ENCODE data around the gene S100A8.

S100A8 gene

DNA sequence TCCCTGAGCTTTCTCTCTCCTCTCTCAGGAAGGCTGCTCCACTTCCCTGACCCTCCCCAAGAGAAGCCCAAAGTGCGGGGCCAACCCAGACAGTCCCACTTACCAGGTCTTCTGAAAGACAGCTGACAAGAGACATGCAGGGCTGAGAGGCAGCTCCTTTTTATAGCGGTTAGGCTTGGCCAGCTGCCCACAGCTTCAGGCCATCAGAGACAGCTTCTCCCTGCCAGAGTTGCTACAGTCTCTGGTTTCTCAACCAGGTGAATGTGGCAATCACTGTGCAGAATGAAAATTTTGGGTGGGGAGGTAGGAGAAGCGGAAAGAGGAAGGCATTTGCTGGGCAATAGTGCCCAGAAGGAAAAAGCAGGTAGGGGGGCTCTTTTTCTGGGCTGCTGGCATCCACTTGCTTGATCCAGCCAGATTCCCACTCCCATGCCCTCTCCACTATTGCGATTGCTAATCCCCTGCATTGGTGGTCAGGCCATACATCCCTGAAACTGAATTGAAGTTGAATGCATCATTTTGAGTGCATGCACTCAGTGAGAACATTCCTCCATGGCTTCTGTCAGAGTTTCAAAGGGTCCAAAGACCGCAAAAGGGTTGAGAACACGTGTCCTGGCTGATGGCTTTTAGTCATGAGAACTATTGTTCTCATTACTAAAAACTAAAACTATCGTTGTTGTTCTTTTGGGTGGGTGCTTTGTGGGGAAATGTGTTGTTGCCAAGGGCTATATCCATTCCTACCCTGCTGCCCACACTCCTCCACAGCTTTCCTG lies at the start of gene S100A8:
S100A8 (minus strand) TSS at position 136 of the 773 bp plus-strand sequence. CDS start 538 bp downstream, outside the sequence.
- no peak within 1 kb of the TSS for H3K27ac ChIP-seq (ENCODE audit: low read depth, low read length)
- no peaks in the 10 kb centered on the region for H3K4me1 ChIP-seq (ENCODE audit: control insufficient read depth in 1 of 2, insufficient read depth in 2 of 2, low read length in 2 of 2)
- H3K9me3 ChIP-seq (ENCODE audit: control insufficient read depth in 1 of 2, low read length in 2 of 2), result no peaks in the 10 kb centered on the region
- no peak within 1 kb of the TSS for H3K9ac ChIP-seq (ENCODE audit: low read depth in 1 of 2, low read length in 2 of 2)
- H3K36me3 ChIP-seq (ENCODE audit: control insufficient read depth in 1 of 2, insufficient read depth in 2 of 2, low read length in 2 of 2), result no peaks in the 10 kb centered on the region
- no peak within 1 kb of the TSS for H3K4me3 ChIP-seq (ENCODE audit: low read depth in 1 of 2, low read length in 2 of 2)
- peaks cover 0 to 3% of the 10 kb centered on the region in 2 donors for H3K27me3 ChIP-seq (ENCODE audit: control insufficient read depth in 1 of 2, insufficient read depth in 2 of 2, low read length in 2 of 2)

DNA sequence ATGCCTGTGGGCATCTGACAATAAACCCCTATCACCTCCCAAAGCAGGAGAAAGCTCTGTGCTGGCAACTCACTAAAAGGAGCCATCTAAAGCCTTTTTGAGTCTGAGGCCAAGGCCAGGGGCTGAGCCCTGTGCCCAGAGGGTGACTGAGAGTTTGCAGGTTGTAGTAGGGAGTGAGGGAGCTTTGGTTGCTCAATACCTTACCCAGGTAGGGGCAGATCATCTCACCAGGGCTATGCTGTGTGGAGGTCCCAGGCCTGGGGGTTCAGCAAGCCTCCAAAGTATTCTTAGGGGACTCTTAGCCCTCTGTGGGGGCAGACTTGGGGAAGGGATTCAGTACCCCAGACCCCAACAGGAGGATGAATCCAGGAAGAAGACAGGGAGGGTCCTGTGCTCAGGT lies 48.4 kb upstream of the S100A8 start:
- no peak overlapping the region for H3K9ac ChIP-seq (ENCODE audit: low read depth in 1 of 2, low read length in 2 of 2)
- no peak overlapping the region for H3K27ac ChIP-seq (ENCODE audit: low read depth, low read length)
- no peak overlapping the region for H3K4me3 ChIP-seq (ENCODE audit: low read depth in 1 of 2, low read length in 2 of 2)
- no peaks in the 10 kb centered on the region for H3K9me3 ChIP-seq (ENCODE audit: control insufficient read depth in 1 of 2, low read length in 2 of 2)
- no peaks in the 10 kb centered on the region for H3K4me1 ChIP-seq (ENCODE audit: control insufficient read depth in 1 of 2, insufficient read depth in 2 of 2, low read length in 2 of 2)
- peaks cover 5 to 7% of the 10 kb centered on the region in 2 donors for H3K27me3 ChIP-seq (ENCODE audit: control insufficient read depth in 1 of 2, insufficient read depth in 2 of 2, low read length in 2 of 2)
- H3K36me3 ChIP-seq (ENCODE audit: control insufficient read depth in 1 of 2, insufficient read depth in 2 of 2, low read length in 2 of 2), result no peaks in the 10 kb centered on the region

DNA sequence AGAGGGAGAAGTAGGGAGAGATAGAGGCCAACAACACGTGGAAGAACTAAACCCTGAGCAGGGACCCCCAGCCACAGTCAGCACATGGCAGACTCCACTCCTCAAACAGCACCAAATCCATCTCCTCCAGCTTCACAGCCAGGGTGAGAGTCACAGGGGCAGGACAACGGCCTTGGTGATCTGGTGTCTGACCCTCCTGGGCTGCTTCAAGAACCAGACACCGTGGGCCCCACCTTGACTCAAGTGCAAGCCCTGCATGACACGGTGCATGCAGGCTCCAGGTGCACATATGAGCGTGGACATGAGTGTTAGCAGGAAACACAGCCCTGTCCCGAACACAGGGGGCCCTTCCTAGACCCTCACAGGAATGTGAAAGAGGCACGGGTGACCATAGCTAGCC lies 47.7 kb upstream of the S100A8 start:
- no peak overlapping the region for H3K9ac ChIP-seq (ENCODE audit: low read depth in 1 of 2, low read length in 2 of 2)
- peaks cover 2 to 5% of the 10 kb centered on the region in 2 donors for H3K27me3 ChIP-seq (ENCODE audit: control insufficient read depth in 1 of 2, insufficient read depth in 2 of 2, low read length in 2 of 2)
- no peaks in the 10 kb centered on the region for H3K4me1 ChIP-seq (ENCODE audit: control insufficient read depth in 1 of 2, insufficient read depth in 2 of 2, low read length in 2 of 2)
- H3K4me3 ChIP-seq (ENCODE audit: low read depth in 1 of 2, low read length in 2 of 2), result no peak overlapping the region
- H3K36me3 ChIP-seq (ENCODE audit: control insufficient read depth in 1 of 2, insufficient read depth in 2 of 2, low read length in 2 of 2), result no peaks in the 10 kb centered on the region
- no peak overlapping the region for H3K27ac ChIP-seq (ENCODE audit: low read depth, low read length)
- no peaks in the 10 kb centered on the region for H3K9me3 ChIP-seq (ENCODE audit: control insufficient read depth in 1 of 2, low read length in 2 of 2)

DNA sequence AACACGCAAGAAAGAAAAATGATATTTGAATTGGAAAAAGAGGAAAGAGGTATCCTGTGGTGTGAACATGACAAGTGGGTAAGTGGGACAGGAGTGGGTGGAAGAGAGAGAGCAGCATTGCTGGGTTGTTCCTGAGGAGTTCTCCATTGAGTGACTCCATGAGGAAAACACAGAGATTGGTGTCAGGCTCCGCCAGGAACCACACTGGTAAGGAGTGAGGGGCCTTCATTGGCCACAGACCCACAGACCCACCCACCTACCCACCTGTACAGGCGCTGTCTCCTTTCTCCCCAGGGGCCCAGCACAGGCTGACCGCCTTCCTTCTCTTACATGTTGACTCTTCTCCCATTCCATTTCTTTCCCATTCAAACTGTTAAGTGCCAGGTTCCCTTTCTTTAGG lies 46.4 kb upstream of the S100A8 start:
- no peak overlapping the region for H3K9ac ChIP-seq (ENCODE audit: low read depth in 1 of 2, low read length in 2 of 2)
- H3K27me3 ChIP-seq (ENCODE audit: control insufficient read depth in 1 of 2, insufficient read depth in 2 of 2, low read length in 2 of 2), result peaks cover 2 to 5% of the 10 kb centered on the region in 2 donors
- no peaks in the 10 kb centered on the region for H3K36me3 ChIP-seq (ENCODE audit: control insufficient read depth in 1 of 2, insufficient read depth in 2 of 2, low read length in 2 of 2)
- no peaks in the 10 kb centered on the region for H3K9me3 ChIP-seq (ENCODE audit: control insufficient read depth in 1 of 2, low read length in 2 of 2)
- H3K4me3 ChIP-seq (ENCODE audit: low read depth in 1 of 2, low read length in 2 of 2), result no peak overlapping the region
- no peaks in the 10 kb centered on the region for H3K4me1 ChIP-seq (ENCODE audit: control insufficient read depth in 1 of 2, insufficient read depth in 2 of 2, low read length in 2 of 2)
- no peak overlapping the region for H3K27ac ChIP-seq (ENCODE audit: low read depth, low read length)

DNA sequence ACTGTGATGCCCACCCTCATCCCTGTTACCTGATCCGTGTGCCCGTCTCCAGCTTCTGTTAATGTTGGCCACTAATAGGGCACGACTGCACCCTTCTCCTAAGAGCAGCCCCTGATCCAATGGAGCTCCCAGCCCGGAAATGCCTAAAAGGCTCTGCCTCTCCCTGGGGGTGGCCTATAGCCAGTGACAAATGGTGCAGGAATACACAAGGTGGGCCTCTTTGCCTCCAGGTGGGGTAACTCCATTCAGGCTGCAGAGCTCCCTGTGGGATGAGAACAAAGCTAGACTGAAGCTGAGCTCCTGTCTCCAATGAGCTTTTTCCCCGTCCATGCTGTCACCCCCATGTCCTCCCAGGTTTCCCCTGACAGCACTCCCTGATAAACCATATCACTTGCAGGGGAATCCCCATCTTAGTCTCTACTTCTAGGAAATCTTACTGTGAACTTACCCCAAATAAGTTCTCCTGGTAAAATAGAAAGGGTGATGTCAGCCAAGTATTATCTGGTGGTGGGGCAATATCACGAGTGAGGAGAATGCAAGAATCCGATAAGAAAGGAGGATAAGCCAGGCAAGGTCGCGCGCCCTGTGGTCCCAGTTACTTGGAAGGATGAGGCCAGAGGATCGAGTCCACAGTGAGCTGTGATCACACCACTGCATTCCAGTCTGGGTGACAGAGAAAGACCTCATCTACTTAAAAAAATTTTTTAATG lies 44.0 kb upstream of the S100A8 start:
- Histone ChIP-seq H3K9ac (ENCODE audit: low read depth in 1 of 2, low read length in 2 of 2) (no peak overlapping the region), H3K36me3 (ENCODE audit: control insufficient read depth in 1 of 2, insufficient read depth in 2 of 2, low read length in 2 of 2) (no peaks in the 10 kb centered on the region), H3K4me1 (ENCODE audit: control insufficient read depth in 1 of 2, insufficient read depth in 2 of 2, low read length in 2 of 2) (no peaks in the 10 kb centered on the region), H3K4me3 (ENCODE audit: low read depth in 1 of 2, low read length in 2 of 2) (no peak overlapping the region), H3K27ac (ENCODE audit: low read depth, low read length) (no peak overlapping the region), H3K9me3 (ENCODE audit: control insufficient read depth in 1 of 2, low read length in 2 of 2) (no peaks in the 10 kb centered on the region), H3K27me3 (ENCODE audit: control insufficient read depth in 1 of 2, insufficient read depth in 2 of 2, low read length in 2 of 2) (peaks cover 5% of the 10 kb centered on the region in 2 donors)

DNA sequence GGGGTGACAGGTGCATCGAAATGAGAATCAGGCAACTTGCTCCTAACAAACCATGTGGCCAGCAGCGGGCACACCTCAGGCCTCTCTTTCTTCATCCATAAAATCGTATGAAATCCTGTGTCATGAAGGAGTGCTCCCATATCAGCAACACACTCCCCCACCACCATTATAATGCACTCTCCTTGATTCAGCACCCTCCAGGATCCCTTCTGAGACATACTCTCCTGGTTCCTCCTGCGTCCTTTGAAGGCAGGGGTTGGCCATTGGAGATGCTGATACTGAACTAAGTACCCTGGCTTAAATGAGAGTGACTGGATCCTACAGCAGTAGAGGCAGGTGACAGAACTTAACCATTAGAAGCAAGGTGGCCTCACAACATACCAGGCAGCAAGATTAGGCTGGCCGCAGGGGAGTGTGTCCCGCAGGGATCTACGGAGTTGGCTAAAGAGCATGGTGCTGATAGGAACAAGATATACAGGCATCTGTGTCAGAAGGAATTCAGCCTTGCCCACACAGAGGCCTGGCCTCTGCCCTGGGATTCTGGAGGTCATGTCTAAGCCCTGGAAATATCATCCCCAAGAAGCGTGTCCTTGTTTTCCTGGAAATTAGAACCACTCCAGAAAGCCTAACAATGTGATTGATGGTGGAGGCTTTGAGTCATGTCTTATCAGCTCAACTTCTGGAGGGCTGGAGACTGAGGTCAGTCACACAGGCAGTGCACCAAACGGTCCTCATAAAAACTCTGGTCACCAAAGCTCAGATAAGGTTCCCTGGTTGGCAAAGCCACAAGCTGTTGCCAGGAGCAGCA lies 42.2 kb upstream of the S100A8 start:
- peaks cover 4 to 5% of the 10 kb centered on the region in 2 donors for H3K27me3 ChIP-seq (ENCODE audit: control insufficient read depth in 1 of 2, insufficient read depth in 2 of 2, low read length in 2 of 2)
- H3K36me3 ChIP-seq (ENCODE audit: control insufficient read depth in 1 of 2, insufficient read depth in 2 of 2, low read length in 2 of 2), result no peaks in the 10 kb centered on the region
- no peaks in the 10 kb centered on the region for H3K4me1 ChIP-seq (ENCODE audit: control insufficient read depth in 1 of 2, insufficient read depth in 2 of 2, low read length in 2 of 2)
- no peaks in the 10 kb centered on the region for H3K9me3 ChIP-seq (ENCODE audit: control insufficient read depth in 1 of 2, low read length in 2 of 2)
- no peak overlapping the region for H3K4me3 ChIP-seq (ENCODE audit: low read depth in 1 of 2, low read length in 2 of 2)
- H3K9ac ChIP-seq (ENCODE audit: low read depth in 1 of 2, low read length in 2 of 2), result no peak overlapping the region
- no peak overlapping the region for H3K27ac ChIP-seq (ENCODE audit: low read depth, low read length)

DNA sequence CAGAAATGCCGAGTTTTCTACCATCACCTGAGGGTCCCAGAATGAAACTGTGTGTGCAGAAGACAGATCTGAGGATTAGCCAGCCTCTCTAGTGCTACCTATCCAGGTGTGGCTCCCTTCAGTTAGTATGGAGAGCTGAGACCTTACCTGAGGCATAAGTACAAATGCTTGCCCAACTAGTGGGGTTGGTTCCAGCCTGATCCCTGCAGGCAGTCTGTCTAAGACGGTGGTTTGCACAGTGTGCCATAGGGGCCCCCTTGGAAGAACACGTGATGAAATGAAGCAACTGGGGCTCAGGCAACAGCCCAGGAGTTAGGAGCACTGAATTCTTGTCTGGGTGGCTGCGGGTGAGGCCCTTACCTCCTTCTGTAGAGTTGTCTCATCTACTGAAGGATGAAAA lies 41.1 kb upstream of the S100A8 start:
- Histone ChIP-seq H3K9ac (ENCODE audit: low read depth in 1 of 2, low read length in 2 of 2) (no peak overlapping the region), H3K27ac (ENCODE audit: low read depth, low read length) (no peak overlapping the region), H3K36me3 (ENCODE audit: control insufficient read depth in 1 of 2, insufficient read depth in 2 of 2, low read length in 2 of 2) (no peaks in the 10 kb centered on the region), H3K4me3 (ENCODE audit: low read depth in 1 of 2, low read length in 2 of 2) (no peak overlapping the region), H3K9me3 (ENCODE audit: control insufficient read depth in 1 of 2, low read length in 2 of 2) (no peaks in the 10 kb centered on the region), H3K4me1 (ENCODE audit: control insufficient read depth in 1 of 2, insufficient read depth in 2 of 2, low read length in 2 of 2) (no peaks in the 10 kb centered on the region), H3K27me3 (ENCODE audit: control insufficient read depth in 1 of 2, insufficient read depth in 2 of 2, low read length in 2 of 2) (peaks cover 0 to 5% of the 10 kb centered on the region in 2 donors)

DNA sequence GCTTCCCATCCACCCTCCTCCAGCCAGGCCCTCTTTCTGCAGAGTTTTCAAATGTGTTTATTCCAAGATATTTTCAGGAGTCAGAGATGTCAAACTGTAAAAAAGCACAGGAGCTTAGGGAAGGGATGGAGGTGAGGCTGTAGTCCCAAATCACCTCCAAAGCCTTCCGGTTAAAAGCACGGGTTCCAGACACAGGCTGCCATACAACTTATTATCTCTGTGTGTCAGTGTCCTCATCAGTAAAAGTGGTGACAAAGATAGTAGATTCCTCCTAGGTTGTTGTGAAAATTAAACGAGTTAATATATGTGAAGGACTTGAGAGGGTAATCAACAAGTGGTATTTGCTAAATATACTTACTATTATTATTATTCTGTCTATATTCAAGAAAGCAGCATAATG lies 40.6 kb upstream of the S100A8 start:
- H3K27ac ChIP-seq (ENCODE audit: low read depth, low read length), result no peak overlapping the region
- no peaks in the 10 kb centered on the region for H3K36me3 ChIP-seq (ENCODE audit: control insufficient read depth in 1 of 2, insufficient read depth in 2 of 2, low read length in 2 of 2)
- H3K9me3 ChIP-seq (ENCODE audit: control insufficient read depth in 1 of 2, low read length in 2 of 2), result no peaks in the 10 kb centered on the region
- no peak overlapping the region for H3K9ac ChIP-seq (ENCODE audit: low read depth in 1 of 2, low read length in 2 of 2)
- H3K4me3 ChIP-seq (ENCODE audit: low read depth in 1 of 2, low read length in 2 of 2), result no peak overlapping the region
- no peaks in the 10 kb centered on the region for H3K4me1 ChIP-seq (ENCODE audit: control insufficient read depth in 1 of 2, insufficient read depth in 2 of 2, low read length in 2 of 2)
- peaks cover 0 to 5% of the 10 kb centered on the region in 2 donors for H3K27me3 ChIP-seq (ENCODE audit: control insufficient read depth in 1 of 2, insufficient read depth in 2 of 2, low read length in 2 of 2)

DNA sequence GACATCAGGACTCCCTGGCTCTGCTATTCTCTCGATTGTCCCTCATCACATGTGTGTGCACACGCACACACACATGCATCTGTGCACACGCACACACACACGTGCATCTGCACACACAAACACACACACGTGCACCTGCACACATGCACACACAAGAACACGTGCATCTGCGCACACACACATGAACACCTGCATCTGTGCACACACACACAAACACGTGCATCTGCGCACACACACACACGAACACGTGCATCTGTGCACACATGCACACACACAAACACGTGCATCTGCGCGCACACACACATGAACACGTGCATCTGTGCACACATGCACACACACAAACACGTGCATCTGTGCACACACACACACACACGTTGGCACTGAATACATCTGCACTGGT lies 40.1 kb upstream of the S100A8 start:
- H3K4me1 ChIP-seq (ENCODE audit: control insufficient read depth in 1 of 2, insufficient read depth in 2 of 2, low read length in 2 of 2), result no peaks in the 10 kb centered on the region
- H3K4me3 ChIP-seq (ENCODE audit: low read depth in 1 of 2, low read length in 2 of 2), result no peak overlapping the region
- H3K36me3 ChIP-seq (ENCODE audit: control insufficient read depth in 1 of 2, insufficient read depth in 2 of 2, low read length in 2 of 2), result no peaks in the 10 kb centered on the region
- H3K9me3 ChIP-seq (ENCODE audit: control insufficient read depth in 1 of 2, low read length in 2 of 2), result no peaks in the 10 kb centered on the region
- H3K27me3 ChIP-seq (ENCODE audit: control insufficient read depth in 1 of 2, insufficient read depth in 2 of 2, low read length in 2 of 2), result peaks cover 0 to 3% of the 10 kb centered on the region in 2 donors
- H3K9ac ChIP-seq (ENCODE audit: low read depth in 1 of 2, low read length in 2 of 2), result no peak overlapping the region
- no peak overlapping the region for H3K27ac ChIP-seq (ENCODE audit: low read depth, low read length)

DNA sequence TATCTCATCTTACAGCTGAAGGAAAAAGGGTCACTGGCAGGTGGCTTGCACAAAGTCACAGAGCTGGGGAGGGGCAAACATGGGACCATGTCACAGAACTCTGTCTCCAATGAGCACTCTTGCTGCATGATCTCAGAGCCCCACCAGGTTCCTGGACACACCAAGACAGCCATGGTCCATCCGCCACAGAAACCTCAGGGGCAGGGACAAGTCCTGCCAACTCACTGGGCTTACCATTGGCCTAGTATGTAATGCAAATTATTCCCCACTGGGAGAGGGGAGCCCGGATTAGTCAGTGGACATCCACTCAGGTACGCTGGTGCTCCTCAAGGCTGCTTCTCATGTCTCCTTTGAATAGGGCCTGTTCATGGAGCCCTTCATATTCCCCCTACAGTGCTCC lies 39.7 kb upstream of the S100A8 start:
- H3K9ac ChIP-seq (ENCODE audit: low read depth in 1 of 2, low read length in 2 of 2), result no peak overlapping the region
- no peaks in the 10 kb centered on the region for H3K9me3 ChIP-seq (ENCODE audit: control insufficient read depth in 1 of 2, low read length in 2 of 2)
- H3K27me3 ChIP-seq (ENCODE audit: control insufficient read depth in 1 of 2, insufficient read depth in 2 of 2, low read length in 2 of 2), result peaks cover 0 to 3% of the 10 kb centered on the region in 2 donors
- H3K4me1 ChIP-seq (ENCODE audit: control insufficient read depth in 1 of 2, insufficient read depth in 2 of 2, low read length in 2 of 2), result no peaks in the 10 kb centered on the region
- no peak overlapping the region for H3K4me3 ChIP-seq (ENCODE audit: low read depth in 1 of 2, low read length in 2 of 2)
- no peak overlapping the region for H3K27ac ChIP-seq (ENCODE audit: low read depth, low read length)
- no peaks in the 10 kb centered on the region for H3K36me3 ChIP-seq (ENCODE audit: control insufficient read depth in 1 of 2, insufficient read depth in 2 of 2, low read length in 2 of 2)

Data from duodenal mucosa (tissue), 2 donors.